ENCODE results near the gene SH3BGRL.
A peak's percentile ranks its signal among the peaks of the same experiment; 100 is the strongest.
"Not testable (repeated sequence)": the region's sequence is repeated elsewhere in the genome, so short reads cannot be mapped to it uniquely, and the experiment has no call there.

Gene SH3BGRL

GRCh38 chrX:81301877-81302276 is 100.0 kb downstream of the SH3BGRL start:
- no peak for TF ChIP-seq CTCF (IDR thresholded peaks at IDR 0.05; ENCODE audit: low read depth, low read length, missing control alignments)
- in situ Hi-C loops (cut with HindIII; ENCODE audit: low sequenced_read_pairs), result no loop called here

GRCh38 chrX:81304563-81304962 is 102.7 kb downstream of the SH3BGRL start:
- in situ Hi-C loops (cut with HindIII; ENCODE audit: low sequenced_read_pairs), result no loop called here
- no peak for DNase-seq (ENCODE audit: low read depth)
- no peak for TF ChIP-seq CTCF (IDR thresholded peaks at IDR 0.05; ENCODE audit: low read depth, low read length, missing control alignments)
- H3K4me3 ChIP-seq (ENCODE audit: low read depth, low read length), result no peak overlapping the region

More at GRCh38 chrX:81301877-81302276, 100.0 kb downstream of the SH3BGRL start:
- DNase-seq (ENCODE audit: low read depth), result no peak
- no peak overlapping the region for H3K4me3 ChIP-seq (ENCODE audit: low read depth, low read length)

- no peak overlapping the region for H3K4me3 ChIP-seq (ENCODE audit: low read depth, low read length)
- DNase-seq (ENCODE audit: low read depth), result no peak
- in situ Hi-C loops (cut with HindIII; ENCODE audit: low sequenced_read_pairs), result no loop called here
- TF ChIP-seq CTCF (IDR thresholded peaks at IDR 0.05; ENCODE audit: low read depth, low read length, missing control alignments), result no peak
These were observed 103.3 kb downstream of the SH3BGRL start for GRCh38 chrX:81305240-81305639.

- TF ChIP-seq CTCF (IDR thresholded peaks at IDR 0.05; ENCODE audit: low read depth, low read length, missing control alignments), result no peak
- in situ Hi-C loops (cut with HindIII; ENCODE audit: low sequenced_read_pairs), result no loop called here
- no peak for DNase-seq (ENCODE audit: low read depth)
These were observed 106.4 kb downstream of the SH3BGRL start for GRCh38 chrX:81308086-81308829.

GRCh38 chrX:81316163-81316562 is 114.3 kb downstream of the SH3BGRL start:
- H3K4me3 ChIP-seq (ENCODE audit: low read depth, low read length), result no peak overlapping the region
- TF ChIP-seq CTCF (IDR thresholded peaks at IDR 0.05; ENCODE audit: low read depth, low read length, missing control alignments), result no peak
- in situ Hi-C loops (cut with HindIII; ENCODE audit: low sequenced_read_pairs), result no loop called here
- DNase-seq (ENCODE audit: low read depth), result peak; percentile 6

More at GRCh38 chrX:81308086-81308829, 106.4 kb downstream of the SH3BGRL start:
- H3K4me3 ChIP-seq (ENCODE audit: low read depth, low read length), result no peak overlapping the region

- H3K4me3 ChIP-seq (ENCODE audit: low read depth, low read length); in situ Hi-C loops (cut with HindIII; ENCODE audit: low sequenced_read_pairs); DNase-seq (ENCODE audit: low read depth): not testable (repeated sequence)
These were observed 129.8 kb downstream of the SH3BGRL start for GRCh38 chrX:81331653-81332052.

- in situ Hi-C loops (cut with HindIII; ENCODE audit: low sequenced_read_pairs), result no loop called here
- H3K4me3 ChIP-seq (ENCODE audit: low read depth, low read length), result no peak overlapping the region
- DNase-seq (ENCODE audit: low read depth), result no peak
- TF ChIP-seq CTCF (IDR thresholded peaks at IDR 0.05; ENCODE audit: low read depth, low read length, missing control alignments), result no peak
These were observed 134.7 kb downstream of the SH3BGRL start for GRCh38 chrX:81336455-81337152.

Data from astrocyte of the cerebellum (primary cell).